ENCODE data around the gene ILK.

DNA sequence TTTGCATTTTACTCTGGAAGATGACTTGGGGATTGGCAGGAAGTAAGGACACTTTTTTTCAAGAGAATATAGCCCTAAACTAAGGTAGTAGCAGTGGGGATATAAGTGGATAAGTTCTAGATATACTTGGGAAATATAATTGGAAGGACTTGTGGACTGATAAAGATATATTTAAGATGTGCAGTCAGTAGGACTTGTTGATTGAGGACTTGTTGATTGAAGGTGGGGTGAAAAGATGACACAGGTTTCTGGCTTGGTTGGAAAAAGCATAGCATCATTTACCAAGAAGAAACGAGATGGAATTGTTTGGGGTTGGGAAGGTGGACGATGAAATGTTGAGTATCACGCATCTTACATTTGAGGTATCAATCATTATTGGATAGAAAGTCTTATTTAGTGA, 9.9 kb downstream of the ILK start:
- TF ChIP-seq, protein P1, sequence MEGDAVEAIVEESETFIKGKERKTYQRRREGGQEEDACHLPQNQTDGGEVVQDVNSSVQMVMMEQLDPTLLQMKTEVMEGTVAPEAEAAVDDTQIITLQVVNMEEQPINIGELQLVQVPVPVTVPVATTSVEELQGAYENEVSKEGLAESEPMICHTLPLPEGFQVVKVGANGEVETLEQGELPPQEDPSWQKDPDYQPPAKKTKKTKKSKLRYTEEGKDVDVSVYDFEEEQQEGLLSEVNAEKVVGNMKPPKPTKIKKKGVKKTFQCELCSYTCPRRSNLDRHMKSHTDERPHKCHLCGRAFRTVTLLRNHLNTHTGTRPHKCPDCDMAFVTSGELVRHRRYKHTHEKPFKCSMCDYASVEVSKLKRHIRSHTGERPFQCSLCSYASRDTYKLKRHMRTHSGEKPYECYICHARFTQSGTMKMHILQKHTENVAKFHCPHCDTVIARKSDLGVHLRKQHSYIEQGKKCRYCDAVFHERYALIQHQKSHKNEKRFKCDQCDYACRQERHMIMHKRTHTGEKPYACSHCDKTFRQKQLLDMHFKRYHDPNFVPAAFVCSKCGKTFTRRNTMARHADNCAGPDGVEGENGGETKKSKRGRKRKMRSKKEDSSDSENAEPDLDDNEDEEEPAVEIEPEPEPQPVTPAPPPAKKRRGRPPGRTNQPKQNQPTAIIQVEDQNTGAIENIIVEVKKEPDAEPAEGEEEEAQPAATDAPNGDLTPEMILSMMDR (IDR thresholded peaks at IDR 0.05; ENCODE audit: low read length) = no peak
- no peak for TF ChIP-seq EZH2 (IDR thresholded peaks at IDR 0.05; ENCODE audit: borderline replicate concordance, low read length)
